ENCODE data around the gene GLRX3. TPM values are rescaled to one million over a fixed set of nuclear protein-coding genes. Genes with fewer than 3 reads are reported as not detected.
A peak's percentile ranks its signal among the peaks of the same experiment; 100 is the strongest.
"Not testable (repeated sequence)": the region's sequence is repeated elsewhere in the genome, so short reads cannot be mapped to it uniquely, and the experiment has no call there.

Gene GLRX3
- total and polyA plus RNA-seq, 5 experiments from 2014 or later: 47.6 to 97.8 (median 71.5) TPM

DNA sequence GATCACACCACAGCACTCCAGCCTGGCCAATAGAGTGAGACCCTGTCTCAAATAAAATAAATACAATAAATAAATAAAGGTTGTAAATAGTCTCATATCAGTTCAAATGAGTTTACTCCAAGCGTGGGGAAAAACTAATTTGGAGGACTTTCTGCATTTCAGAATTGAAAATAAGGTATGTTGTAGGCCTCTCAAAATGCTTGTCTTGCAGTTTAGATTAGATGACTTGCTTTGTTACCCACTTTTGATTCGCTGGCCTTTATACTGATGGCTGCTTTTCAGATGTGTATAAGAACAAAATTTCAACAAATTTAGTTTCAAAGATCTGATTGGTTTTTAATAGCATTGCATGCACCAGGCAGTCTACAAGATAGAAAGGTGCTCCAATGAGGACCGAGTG, 23.4 kb upstream of the GLRX3 start:
- Mint-ChIP-seq H3K9me3 (peaks cover 0 to 13% (median 5%) of the 10 kb centered on the region in 9 donors), H3K4me1 (peaks cover 20 to 38% (median 37%) of the 10 kb centered on the region in 4 donors), H3K36me3 (peaks cover 3 to 10% (median 4%) of the 10 kb centered on the region in 3 donors), H3K4me3 (peak overlapping the region in 3 of 10 donors; percentile 1 to 99 (median 98)), H3K27me3 (no peaks in the 10 kb centered on the region), H3K27ac (peak overlapping the region in 2 of 10 donors; percentile 9 to 61)
- POLR2A ChIA-PET: no interaction called here
- ATAC-seq (no peak), DNase-seq (no peak)

DNA sequence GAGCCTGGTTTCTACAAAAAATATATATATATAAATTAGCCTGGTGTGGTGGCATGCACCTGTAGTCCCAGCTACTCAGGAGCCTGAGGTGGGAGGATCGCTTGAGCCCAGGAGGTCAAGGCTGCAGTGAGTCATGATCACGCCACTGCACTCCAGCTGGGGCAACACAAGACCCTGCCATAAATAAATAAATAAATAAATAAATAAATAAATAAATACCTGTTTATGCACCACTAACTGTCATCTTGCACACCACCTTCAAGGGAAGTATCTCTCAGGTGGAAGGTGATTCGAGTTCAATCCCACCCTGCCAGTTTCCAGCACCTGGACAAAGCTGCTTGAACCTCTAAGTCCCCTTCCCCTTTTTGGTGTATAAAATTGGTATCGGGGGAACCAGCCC, 19.2 kb upstream of the GLRX3 start:
- not testable (repeated sequence) for ATAC-seq, DNase-seq, H3K4me3 Mint-ChIP-seq, H3K27ac Mint-ChIP-seq, H3K27me3 Mint-ChIP-seq
- H3K9me3 Mint-ChIP-seq: peaks cover 0 to 22% (median 7%) of the 10 kb centered on the region in 9 donors
- POLR2A ChIA-PET: interaction anchor here (0.9 kb wide), 1 partner anchor 19 kb away, joined by 3 read pairs; the partner anchor contains the start of gene GLRX3
- peaks cover 0 to 12% (median 4%) of the 10 kb centered on the region in 3 donors for H3K36me3 Mint-ChIP-seq
- peaks cover 5 to 14% (median 10%) of the 10 kb centered on the region in 4 donors for H3K4me1 Mint-ChIP-seq

DNA sequence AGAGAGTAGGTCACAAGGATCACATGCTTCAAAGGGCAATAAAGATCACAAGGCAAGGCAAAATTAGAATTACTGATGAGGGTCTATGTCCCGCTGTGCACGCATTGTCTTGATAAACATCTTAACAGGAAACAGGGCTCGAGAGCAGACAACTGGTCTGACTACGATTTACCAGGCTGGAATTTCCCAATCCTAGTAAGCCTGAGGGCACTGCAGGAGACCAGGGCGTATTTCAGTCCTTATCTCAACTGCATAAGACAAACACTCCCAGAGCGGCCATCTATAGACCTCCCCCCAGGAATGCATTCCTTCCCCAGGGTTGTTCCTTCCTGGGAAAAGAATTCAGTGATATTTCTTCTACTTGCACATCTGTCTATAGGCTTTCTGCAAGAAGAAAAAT, 18.7 kb upstream of the GLRX3 start:
- DNase-seq, H3K4me1 Mint-ChIP-seq, H3K4me3 Mint-ChIP-seq, ATAC-seq, H3K27me3 Mint-ChIP-seq, POLR2A ChIA-PET: not testable (repeated sequence)
- Mint-ChIP-seq H3K9me3 (peaks cover 0 to 22% (median 7%) of the 10 kb centered on the region in 9 donors), H3K27ac (peak overlapping the region in 1 of 10 donors; percentile 24), H3K36me3 (peaks cover 0 to 12% (median 4%) of the 10 kb centered on the region in 3 donors)

DNA sequence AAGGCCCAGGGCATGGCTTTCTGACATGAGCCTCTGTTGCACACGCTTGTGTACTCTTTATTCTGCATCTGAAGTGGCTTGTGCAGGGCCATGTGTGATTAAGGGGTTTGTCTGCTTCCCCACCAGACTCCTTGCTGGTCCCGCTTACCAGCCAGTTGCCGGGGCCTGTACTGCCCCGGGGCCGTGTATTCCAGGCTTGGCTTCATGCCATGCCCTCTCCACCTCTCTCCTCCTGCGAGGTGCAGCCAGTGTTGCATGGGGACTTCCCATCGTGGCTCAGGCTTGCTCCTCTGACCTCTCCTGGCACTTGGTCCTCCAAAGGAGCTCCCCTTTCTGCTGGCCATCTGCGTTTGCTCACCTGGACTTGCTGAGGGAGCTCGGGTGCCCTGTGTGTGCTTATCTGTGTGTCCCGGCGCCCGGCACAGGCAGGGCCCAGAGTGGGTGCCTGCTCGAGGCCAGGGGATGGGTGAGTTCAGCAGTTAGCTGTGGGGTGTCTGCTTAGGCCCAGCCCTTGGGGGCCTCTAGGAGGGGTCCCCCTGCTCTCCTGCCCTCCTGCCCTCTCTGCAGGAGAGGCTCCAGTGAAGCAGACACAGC, 14.6 kb upstream of the GLRX3 start:
- Mint-ChIP-seq H3K27ac (no peak overlapping the region), H3K4me3 (no peak overlapping the region), H3K9me3 (peaks cover 0 to 16% (median 5%) of the 10 kb centered on the region in 9 donors), H3K27me3 (peaks cover 0 to 3% (median 0%) of the 10 kb centered on the region in 5 donors), H3K36me3 (peaks cover 0 to 7% (median 0%) of the 10 kb centered on the region in 3 donors), H3K4me1 (no peaks in the 10 kb centered on the region)
- no peak for DNase-seq
- ATAC-seq: no peak
- POLR2A ChIA-PET: interaction anchor here (1.1 kb wide), 1 partner anchor 10 kb away, joined by 3 read pairs; the partner anchor contains the start of gene C10orf143

DNA sequence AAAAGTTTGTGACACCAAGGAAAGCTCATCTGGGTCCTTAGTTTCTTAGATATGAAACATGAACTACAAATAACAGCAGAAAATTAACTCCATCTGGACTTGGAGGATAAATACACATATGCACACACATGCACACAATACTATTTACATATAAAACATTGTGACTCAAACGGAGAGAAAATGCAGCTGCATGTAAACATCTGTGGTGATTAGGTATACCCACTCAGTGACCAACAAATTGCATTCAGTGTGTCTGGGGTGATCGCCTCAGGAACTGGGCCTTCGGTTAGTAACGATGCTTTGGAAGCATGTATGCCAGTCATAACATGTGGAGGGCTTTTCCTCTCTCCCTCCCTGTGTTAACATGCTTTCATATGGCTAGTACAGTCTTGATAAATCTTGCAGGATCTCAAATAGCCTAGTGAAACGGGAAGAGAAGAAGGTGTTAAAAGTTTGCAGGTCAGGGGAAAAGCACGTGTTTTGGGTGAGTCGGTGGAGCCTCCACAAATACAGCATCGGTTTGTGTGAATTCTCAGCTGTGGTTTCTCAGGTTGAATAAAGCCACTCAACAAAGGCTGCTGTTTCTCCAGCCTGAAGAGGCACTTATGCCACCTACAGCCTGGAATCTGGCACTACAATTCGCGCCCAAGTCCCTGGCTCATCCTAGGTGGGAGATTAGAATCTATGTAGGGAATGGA, 8.7 kb upstream of the GLRX3 start:
- ATAC-seq: peak; percentile 91 to 99
- H3K36me3 Mint-ChIP-seq: no peaks in the 10 kb centered on the region
- H3K27ac Mint-ChIP-seq: no peak overlapping the region

DNA sequence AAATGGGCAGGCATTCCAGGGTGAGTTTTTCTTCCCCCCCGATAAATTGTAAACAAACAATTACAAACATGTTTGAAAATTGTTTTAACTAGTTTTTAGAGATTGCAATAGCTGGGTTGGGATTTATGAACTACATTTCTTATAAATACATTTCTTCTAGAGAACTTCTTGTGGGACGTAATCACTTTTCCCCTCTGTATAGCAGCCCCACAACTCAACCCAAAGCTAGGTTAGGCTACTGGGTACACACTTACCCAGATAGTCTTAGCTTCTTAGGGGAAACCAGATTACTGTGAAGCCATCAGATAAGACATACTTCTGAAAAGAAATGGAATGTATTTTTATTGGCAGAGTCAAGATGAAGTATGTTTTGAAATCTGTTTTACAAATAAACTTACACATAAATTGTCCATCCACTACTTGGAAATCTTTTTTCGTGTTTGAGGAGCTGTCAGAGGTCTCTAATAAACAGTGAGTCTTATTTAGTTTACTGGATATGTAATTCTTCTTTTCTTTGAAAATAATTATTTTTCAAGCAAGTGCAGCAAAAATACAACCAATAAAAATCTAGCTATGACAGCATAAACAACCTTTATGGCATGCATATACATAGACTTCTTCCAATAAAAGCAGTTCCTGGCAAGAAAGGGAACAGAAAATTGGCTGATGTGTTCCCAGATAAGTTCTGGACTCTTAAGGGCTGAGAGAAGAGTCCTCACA, 8.0 kb upstream of the GLRX3 start:
- DNase-seq (no peak), ATAC-seq (no peak)
- H3K4me1 Mint-ChIP-seq: peaks cover 6 to 10% (median 7%) of the 10 kb centered on the region in 4 donors
- POLR2A ChIA-PET: interaction anchor here (0.8 to 1.6 kb wide), 3 partner anchors 17 to 1096 kb away, joined by 3 to 7 read pairs (median 7); no protein-coding TSS in a partner anchor
- H3K27ac Mint-ChIP-seq: no peak overlapping the region
- H3K4me3 Mint-ChIP-seq: no peak overlapping the region
- peaks cover 10 to 35% (median 18%) of the 10 kb centered on the region in 5 donors for H3K27me3 Mint-ChIP-seq
- H3K9me3 Mint-ChIP-seq: no peaks in the 10 kb centered on the region
- H3K36me3 Mint-ChIP-seq: no peaks in the 10 kb centered on the region

More for the DNA sequence above, 8.7 kb upstream of the GLRX3 start:
- Mint-ChIP-seq H3K9me3 (no peaks in the 10 kb centered on the region), H3K27me3 (peaks cover 10 to 35% (median 18%) of the 10 kb centered on the region in 5 donors), H3K4me1 (peaks cover 6 to 10% (median 7%) of the 10 kb centered on the region in 4 donors), H3K4me3 (no peak overlapping the region)
- POLR2A ChIA-PET: interaction anchor here (0.6 to 1.6 kb wide), 5 partner anchors 9 to 1096 kb away, joined by 3 to 7 read pairs (median 5); partner anchors contain the start of gene GLRX3
- DNase-seq: peak in 8 of 10 donors; percentile 24 to 60 (median 46)

DNA sequence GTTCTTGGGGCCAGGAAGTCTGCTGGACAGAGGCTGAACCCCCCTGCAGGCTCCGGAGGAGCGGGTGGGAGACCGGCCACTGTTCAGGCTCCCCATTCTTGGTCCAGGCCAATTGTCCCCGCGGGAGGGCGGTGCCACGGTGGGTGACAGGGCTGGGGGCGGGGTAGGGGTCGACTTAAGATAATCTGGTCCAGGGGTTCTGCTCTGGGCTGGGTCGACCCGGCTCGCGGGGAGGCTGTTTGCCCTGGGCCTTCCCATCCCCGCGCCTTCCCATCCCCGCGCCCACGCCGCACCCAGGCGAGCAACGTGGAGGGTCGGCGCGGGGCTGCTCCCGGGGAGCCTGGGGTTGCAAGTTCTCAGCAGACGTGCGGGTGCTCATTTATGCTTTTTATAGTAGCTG, 7.3 kb upstream of the GLRX3 start:
- H3K36me3 Mint-ChIP-seq: no peaks in the 10 kb centered on the region
- peaks cover 10 to 37% (median 18%) of the 10 kb centered on the region in 5 donors for H3K27me3 Mint-ChIP-seq
- ATAC-seq (no peak), DNase-seq (no peak)
- POLR2A ChIA-PET: interaction anchor here (1.6 kb wide), 1 partner anchor 18 kb away, joined by 7 read pairs; no protein-coding TSS in a partner anchor
- H3K4me1 Mint-ChIP-seq: peaks cover 6 to 10% (median 7%) of the 10 kb centered on the region in 4 donors
- no peak overlapping the region for H3K4me3 Mint-ChIP-seq
- no peaks in the 10 kb centered on the region for H3K9me3 Mint-ChIP-seq
- H3K27ac Mint-ChIP-seq: no peak overlapping the region

DNA sequence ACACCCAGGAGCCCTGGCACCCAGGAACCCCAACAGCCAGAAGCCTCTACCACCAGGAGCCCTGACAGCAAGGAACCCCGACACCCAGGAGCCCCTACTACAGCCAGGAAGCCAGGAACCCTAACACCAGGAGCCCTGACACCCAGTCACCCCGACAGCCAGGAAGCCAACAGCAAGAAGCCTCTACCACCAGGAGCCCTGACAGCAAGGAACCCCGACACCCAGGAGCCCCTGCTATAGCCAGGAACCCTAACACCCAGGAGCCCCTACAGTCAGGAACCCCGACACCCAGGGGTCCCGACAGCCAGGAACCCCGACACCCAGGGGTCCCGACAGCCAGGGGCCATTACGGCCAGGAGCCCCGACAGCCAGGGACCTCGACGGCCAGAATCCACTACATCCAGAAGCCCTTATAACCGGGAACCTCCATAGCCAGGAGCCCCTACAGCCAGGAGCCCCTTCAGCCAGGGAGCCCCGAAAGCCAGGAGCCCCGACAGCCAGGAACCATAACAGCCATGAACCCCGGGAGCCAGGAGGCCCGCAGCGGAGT, 440 bp upstream of the GLRX3 start:
- peaks cover 3 to 17% (median 9%) of the 10 kb centered on the region in 5 donors for H3K27me3 Mint-ChIP-seq
- no peaks in the 10 kb centered on the region for H3K9me3 Mint-ChIP-seq
- peak overlapping the region; percentile 35 to 92 (median 72) for H3K27ac Mint-ChIP-seq
- peak in 1 of 2 donors; percentile 23 for ATAC-seq
- peak overlapping the region; percentile 86 to 96 (median 92) for H3K4me3 Mint-ChIP-seq
- no peak for DNase-seq
- POLR2A ChIA-PET: interaction anchor here (0.7 to 3.9 kb wide), 3 partner anchors 9 to 25 kb away, joined by 3 to 105 read pairs (median 3); partner anchors contain the start of gene C10orf143
- peaks cover 0 to 6% (median 0%) of the 10 kb centered on the region in 3 donors for H3K36me3 Mint-ChIP-seq
- H3K4me1 Mint-ChIP-seq: peaks cover 8 to 40% (median 35%) of the 10 kb centered on the region in 4 donors

DNA sequence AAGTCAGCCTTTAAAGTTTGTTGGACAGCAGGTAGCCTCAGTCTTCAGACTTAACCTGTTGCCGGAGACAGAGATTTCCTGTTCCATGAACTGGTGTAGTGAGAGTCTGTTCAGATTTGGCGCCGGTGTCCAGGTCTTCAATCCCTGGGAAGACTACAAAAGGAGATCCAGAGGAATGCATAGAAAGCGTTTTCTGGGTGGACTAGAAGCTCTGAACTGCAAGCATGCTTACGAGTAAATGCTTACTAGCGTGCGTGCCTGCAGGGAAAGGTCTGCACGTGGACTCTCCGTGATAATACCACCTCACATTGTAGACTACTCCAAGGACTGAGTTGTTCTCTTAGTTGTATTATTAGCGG, 878 bp downstream of the GLRX3 start:
- no peak for DNase-seq
- Mint-ChIP-seq H3K27ac (peak overlapping the region in 9 of 10 donors; percentile 59 to 92 (median 83)), H3K4me3 (peak overlapping the region; percentile 82 to 91 (median 88)), H3K27me3 (peaks cover 0 to 4% (median 4%) of the 10 kb centered on the region in 5 donors), H3K4me1 (peaks cover 14 to 52% (median 45%) of the 10 kb centered on the region in 4 donors), H3K9me3 (no peaks in the 10 kb centered on the region), H3K36me3 (peaks cover 0 to 7% (median 0%) of the 10 kb centered on the region in 3 donors)
- no peak for ATAC-seq
- POLR2A ChIA-PET: interaction anchor here (3.9 kb wide), 1 partner anchor 27 kb away, joined by 105 read pairs; the partner anchor contains the start of gene C10orf143

DNA sequence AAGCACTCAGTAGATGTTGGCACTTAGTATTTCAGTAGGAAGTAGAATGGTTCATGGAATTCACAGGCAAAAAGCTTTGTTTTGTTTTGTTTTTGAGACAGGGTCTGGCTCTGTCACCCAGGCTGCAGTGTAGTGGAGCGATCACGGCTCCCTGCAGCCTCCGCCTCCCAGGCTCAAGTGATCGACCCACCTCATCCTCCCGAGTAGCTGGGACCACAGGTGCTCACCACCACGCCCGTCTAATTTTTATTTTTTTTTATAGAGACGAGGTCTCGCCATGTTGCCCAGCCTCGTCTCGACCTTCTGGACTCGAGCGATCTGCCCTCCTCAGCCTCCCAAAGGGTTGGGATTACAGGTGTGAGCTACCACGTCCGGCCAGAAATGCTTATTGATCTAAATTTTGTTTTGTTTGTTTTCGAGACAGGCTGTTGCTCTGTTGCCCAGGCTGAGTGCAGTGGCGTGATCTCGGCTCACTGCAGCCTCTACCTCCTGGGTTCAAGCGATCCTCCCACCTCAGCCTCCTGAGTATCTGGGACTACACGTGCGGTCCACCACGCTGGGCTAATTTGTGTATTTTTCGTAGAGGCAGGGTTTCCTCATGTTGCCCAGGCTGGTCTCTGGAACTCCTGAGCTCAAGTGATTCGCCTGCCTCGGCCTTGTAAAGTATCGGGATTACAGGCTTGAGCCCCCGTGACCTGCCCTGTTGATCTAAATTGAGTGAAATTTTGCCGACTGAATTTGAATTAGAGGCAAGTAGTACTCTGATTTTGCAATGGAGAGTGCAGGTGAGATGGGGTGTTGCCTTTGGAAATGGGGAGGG, 1.7 kb downstream of the GLRX3 start:
- peak overlapping the region; percentile 82 to 91 (median 88) for H3K4me3 Mint-ChIP-seq
- POLR2A ChIA-PET: interaction anchor here (3.9 kb wide), 1 partner anchor 27 kb away, joined by 105 read pairs; the partner anchor contains the start of gene C10orf143
- H3K4me1 Mint-ChIP-seq: peaks cover 22 to 60% (median 53%) of the 10 kb centered on the region in 4 donors
- DNase-seq (no peak), ATAC-seq (no peak)
- H3K36me3 Mint-ChIP-seq: peaks cover 0 to 15% (median 0%) of the 10 kb centered on the region in 3 donors
- peaks cover 0 to 4% (median 0%) of the 10 kb centered on the region in 5 donors for H3K27me3 Mint-ChIP-seq
- peak overlapping the region in 6 of 10 donors; percentile 25 to 84 (median 70) for H3K27ac Mint-ChIP-seq
- no peaks in the 10 kb centered on the region for H3K9me3 Mint-ChIP-seq

DNA sequence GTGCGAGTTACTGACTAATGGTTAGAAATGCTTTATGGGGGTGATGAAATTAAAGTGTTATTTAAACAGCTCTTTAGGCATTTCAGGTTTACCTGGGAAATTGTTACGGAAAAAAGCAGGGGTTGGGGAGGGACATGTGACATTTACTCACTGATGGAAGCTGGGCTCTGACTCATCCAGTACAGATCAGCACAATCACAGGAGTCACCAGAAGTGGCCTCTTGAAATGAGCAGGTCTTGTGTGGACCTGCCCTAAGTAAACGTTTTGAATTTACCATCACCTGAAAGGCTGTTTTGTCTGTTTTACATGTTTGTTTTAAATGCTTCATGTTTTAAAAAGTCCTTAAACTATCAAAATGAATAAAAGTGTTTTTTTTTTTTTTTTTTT, 2.3 kb downstream of the GLRX3 start:
- DNase-seq (no peak), ATAC-seq (no peak)
- POLR2A ChIA-PET: interaction anchor here (2.2 kb wide), 1 partner anchor 28 kb away, joined by 11 read pairs; the partner anchor contains the start of gene C10orf143
- peak overlapping the region in 5 of 10 donors; percentile 6 to 59 (median 36) for H3K27ac Mint-ChIP-seq
- no peaks in the 10 kb centered on the region for H3K9me3 Mint-ChIP-seq
- H3K4me3 Mint-ChIP-seq: peak overlapping the region; percentile 22 to 91 (median 88)
- H3K4me1 Mint-ChIP-seq: peaks cover 25 to 64% (median 58%) of the 10 kb centered on the region in 4 donors
- peaks cover 0 to 19% (median 4%) of the 10 kb centered on the region in 3 donors for H3K36me3 Mint-ChIP-seq
- H3K27me3 Mint-ChIP-seq: peaks cover 0 to 4% (median 0%) of the 10 kb centered on the region in 5 donors

Measured in naive thymus-derived CD8-positive, alpha-beta T cell (primary cell).